GM19468 (cell line): ENCODE results near the gene ANGPTL4.
A peak's percentile ranks its signal among the peaks of the same experiment; 100 is the strongest.
"Not testable (repeated sequence)": the region's sequence is repeated elsewhere in the genome, so short reads cannot be mapped to it uniquely, and the experiment has no call there.

Experiments
- ATAC-seq: cut with Tn5 transposase; IDR thresholded peaks from one replicate; pipeline ENCODE4 v1.9.1; 2021; ENCODE audit warnings: mild to moderate bottlenecking, moderate library complexity, moderate number of reproducible peaks; ENCODE audit not compliant: unreplicated experiment; ENCODE audit errors: extremely low read depth

Gene ANGPTL4

DNA sequence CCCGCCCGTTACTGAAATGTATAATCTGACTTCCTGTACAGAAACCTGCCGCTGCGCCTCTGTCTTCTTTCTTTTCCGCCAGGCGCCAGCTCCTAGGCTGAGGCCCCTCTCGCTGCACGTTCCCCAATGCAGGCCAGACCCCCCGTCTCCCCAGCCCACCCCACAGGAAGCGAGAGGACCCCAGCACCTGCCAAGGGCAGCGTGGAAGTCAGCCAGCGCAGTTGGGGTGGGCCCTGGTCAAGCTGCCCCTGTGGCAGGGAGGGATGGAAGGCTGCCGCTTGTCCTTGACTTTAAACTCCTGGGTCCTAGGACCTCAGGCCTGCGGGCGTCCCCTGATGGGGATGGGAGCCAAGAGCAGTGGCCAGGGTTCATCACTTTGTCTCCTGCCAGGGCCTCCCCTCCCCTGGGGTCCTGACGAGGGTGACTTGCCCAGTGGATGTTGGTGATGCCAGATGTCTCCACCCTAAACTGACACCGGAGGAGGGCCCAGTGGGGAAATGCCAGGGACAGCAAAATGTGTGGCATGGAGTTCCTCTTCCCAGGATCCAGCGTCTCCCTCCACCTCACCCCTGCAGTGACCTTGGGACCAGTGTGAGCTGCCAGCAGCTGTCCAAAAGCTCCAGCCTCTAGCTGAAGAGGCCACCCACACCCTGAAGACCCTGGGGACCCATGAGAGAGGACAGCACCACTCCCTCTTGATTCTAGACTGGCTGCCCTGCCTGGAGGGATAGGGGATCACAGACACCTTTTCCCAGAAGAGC, 40.6 kb downstream of the ANGPTL4 start:
- no peak for ATAC-seq

DNA sequence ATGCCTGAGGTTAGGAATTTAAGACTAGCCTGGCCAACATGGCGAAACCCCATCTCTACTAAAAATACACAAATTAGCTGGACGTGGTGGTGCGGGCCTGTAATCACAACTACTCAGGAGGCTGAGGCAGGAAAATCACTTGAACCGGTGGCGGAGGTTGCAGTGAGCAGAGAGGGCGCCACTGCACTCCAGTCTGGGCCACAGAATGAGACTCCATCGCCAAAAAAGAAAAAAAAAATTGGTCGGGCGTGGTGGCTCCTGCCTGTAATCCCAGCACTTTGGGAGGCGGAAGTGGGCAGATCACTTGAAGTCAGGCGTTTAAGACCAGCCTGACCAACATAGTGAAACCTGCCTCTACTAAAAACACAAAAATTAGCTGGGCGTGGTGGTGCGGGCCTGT, 46.8 kb downstream of the ANGPTL4 start:
- not testable (repeated sequence) for ATAC-seq

DNA sequence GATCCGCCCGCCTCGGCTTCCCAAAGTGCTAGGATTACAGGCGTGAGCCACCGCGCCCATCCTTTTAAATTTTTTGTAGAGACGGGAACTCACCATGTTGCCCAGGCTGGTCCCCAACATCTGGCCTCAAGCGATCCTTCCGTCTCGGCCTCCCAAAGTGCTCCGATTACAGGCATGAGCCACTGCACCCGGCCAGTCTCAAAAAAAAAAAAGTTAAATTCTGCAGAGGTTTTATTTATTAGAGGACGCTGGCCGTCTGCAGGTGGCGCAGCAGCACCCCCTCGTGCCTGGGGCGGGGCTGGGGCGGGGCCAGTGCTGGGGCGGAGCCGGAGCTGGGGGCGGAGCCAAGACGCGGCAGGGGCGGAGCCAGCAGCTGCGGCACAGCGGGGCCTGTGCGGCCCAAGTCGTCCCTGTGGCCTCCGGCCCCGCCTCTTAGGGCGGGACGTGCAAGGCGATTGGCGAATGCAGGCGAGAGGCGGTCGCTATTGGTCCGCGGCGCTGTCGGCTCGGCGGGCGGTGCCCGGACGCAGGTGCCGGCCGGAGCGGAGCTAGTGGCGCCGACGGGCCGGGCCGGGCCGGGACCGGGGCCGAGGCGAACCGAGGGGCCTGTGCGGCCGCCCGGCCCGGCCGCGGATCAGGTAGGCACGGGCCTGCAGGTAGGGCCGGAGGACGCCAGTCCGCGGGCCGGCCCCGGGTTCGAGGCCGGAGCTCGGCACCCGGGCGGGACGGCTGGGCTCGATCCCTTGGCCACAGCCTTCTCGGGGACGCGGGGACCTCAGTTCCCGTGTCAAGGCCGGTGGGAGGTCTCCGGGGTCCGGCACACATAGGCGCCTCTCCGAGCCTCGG, 49.1 kb downstream of the ANGPTL4 start, which contains the start of gene MARCHF2:
TSS of gene MARCHF2 (plus strand) at position 523 of the 846 bp plus-strand sequence. CDS start 8,536 bp downstream, outside the sequence.
- ATAC-seq, result peak; percentile 98

DNA sequence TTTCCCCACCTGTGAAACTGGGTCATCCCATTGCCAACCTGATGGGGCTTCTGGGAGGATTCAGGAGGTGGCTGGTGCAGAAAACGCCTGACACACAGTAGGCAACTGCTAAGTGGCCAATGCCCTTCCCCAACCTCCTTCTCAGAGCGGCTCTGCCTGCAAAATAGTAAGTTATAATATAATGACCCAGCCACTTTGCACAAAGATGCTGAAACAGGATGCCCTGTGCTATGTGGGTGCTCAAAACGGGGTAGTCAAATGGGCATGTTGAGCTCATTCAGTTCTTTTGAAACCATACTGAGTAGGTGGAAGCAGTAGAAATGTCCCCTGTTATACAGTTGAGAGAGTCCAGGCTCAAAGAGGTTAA, 49.7 kb downstream of the ANGPTL4 start:
- ATAC-seq, result no peak

DNA sequence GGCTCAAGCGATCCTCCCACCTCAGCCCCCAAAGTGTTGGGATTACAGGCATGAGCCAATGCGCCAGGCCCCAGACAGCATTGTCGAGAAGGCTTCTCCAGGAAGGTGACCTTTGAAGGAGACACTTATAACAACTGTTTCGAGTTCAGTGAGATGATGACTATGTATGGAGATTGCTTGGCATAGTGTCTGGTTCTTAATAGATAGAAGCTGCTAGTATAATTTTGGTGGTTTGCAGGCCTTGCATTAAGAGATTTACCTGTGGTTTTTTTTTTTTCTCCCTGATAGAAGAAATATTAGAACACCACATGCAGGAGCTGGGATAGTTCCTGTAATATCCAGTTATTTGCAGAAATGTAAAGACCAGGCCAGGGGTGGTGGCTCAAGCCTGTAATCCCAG, 52.8 kb downstream of the ANGPTL4 start:
- ATAC-seq, result no peak

DNA sequence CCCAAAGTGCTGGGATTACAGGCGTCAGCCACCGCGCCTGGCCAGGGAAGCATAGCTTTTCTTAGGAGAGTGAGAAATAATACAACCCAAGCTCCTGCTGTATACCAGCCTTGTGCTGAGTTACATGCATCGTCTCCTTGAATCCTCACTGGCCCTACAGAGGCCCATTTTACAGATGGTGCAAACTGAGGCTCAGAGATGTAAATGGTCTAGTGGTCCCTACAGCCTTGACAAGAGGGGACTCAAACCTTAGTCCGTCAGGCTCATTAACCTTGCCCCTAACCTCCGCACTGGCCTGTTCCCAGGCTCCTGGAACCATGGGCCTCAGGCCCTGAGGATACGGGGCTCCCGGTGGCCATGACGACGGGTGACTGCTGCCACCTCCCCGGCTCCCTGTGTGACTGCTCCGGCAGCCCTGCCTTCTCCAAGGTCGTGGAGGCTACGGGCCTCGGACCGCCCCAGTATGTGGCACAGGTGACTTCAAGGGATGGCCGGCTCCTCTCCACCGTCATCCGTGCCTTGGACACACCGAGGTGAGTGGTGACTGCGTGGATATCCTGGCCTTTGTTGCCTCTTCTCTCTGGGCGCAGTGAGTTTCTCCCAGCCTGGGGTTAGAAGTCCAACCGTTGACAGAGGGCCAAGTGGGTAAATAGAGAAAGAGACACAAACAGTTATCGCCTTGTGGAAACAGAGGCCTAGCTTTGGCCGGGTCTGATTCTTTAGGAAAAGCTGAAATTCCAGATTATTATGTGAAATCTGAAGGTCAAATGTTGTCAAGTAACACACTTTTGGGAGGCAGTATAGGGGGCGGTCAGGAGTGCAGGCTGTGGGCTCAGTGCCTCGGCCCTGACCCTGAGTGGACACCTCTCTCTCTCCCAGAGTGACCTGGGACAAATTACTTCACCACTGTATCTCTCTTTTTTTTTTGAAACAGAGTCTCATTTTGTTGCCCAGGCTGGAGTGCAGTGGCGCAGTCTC, 57.8 kb downstream of the ANGPTL4 start:
- ATAC-seq, result no peak

DNA sequence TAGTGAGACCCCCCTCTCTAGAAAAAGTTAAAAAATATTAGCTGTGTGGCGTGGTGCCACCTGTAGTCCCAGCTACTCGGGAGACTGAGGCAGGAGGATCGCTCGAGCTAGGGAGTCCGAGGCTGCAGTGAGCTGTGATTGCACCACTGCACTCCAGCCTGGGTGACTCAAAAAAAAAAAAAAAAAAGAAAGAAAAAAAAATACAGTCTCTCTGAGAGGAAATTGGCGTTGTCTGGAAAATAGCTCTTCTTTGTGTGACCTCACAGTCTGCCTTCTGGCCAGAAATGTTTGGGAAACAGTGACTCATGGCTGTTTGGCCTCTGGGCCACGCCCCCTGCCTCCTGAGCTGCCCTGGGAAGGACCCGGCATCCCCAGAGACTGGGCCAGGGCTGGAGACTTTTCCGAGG, 59.9 kb downstream of the ANGPTL4 start:
- ATAC-seq, result no peak
